ENCODE measurements around the gene BMPR1A. TPM values are rescaled to one million over a fixed set of nuclear protein-coding genes. Genes with fewer than 3 reads are reported as not detected.
"Not testable (repeated sequence)": the region's sequence is repeated elsewhere in the genome, so short reads cannot be mapped to it uniquely, and the experiment has no call there.

The BMPR1A gene
- total RNA-seq, 1 experiment from 2014 or later, result 104 TPM

- Mint-ChIP-seq H3K36me3 (no peaks in the 10 kb centered on the region), H3K4me3 (no peak overlapping the region), H3K27me3 (ENCODE audit: low read depth) (peaks cover 29% of the 10 kb centered on the region), H3K9me3 (no peaks in the 10 kb centered on the region), H3K27ac (no peak overlapping the region), H3K4me1 (peaks cover 26% of the 10 kb centered on the region)
- POLR2A ChIA-PET, result no interaction called here
- CTCF ChIA-PET, result interaction anchor here (1.2 to 1.5 kb wide), 2 partner anchors 10 to 37 kb away, joined by 4 read pairs; no protein-coding TSS in a partner anchor
- no peak for TF ChIP-seq ZNF423 (CRISPR knock-in tag; IDR thresholded peaks at IDR 0.05)
- TF ChIP-seq TEAD4 (CRISPR knock-in tag; IDR thresholded peaks at IDR 0.05), result no peak
- no peak for TF ChIP-seq ARID4B (CRISPR knock-in tag; IDR thresholded peaks at IDR 0.05; ENCODE audit: borderline replicate concordance)
- no peak for TF ChIP-seq ATF2 (CRISPR knock-in tag; IDR thresholded peaks at IDR 0.05; ENCODE audit: borderline replicate concordance, low read depth)
- TF ChIP-seq E2F1 (CRISPR knock-in tag; IDR thresholded peaks at IDR 0.05), result no peak
- no peak for DNase-seq (ENCODE audit: low spot score)
- no peak for ATAC-seq
Measured at GRCh38 chr10:86976362-86977056, 220.1 kb downstream of the BMPR1A start.

- peak; percentile 64 for ATAC-seq
- DNase-seq (ENCODE audit: low spot score); H3K9me3 Mint-ChIP-seq; H3K4me3 Mint-ChIP-seq; H3K27me3 Mint-ChIP-seq (ENCODE audit: low read depth); H3K27ac Mint-ChIP-seq; POLR2A ChIA-PET; H3K36me3 Mint-ChIP-seq: not testable (repeated sequence)
- CTCF ChIA-PET, result interaction anchor here (0.6 kb wide), 1 partner anchor 140 kb away, joined by 3 read pairs; no protein-coding TSS in a partner anchor
- peaks cover 18% of the 10 kb centered on the region for H3K4me1 Mint-ChIP-seq
Measured at GRCh38 chr10:86978457-86978856, 222.0 kb downstream of the BMPR1A start.

GRCh38 chr10:86979296-86979818 is 222.9 kb downstream of the BMPR1A start:
- Mint-ChIP-seq H3K36me3 (no peaks in the 10 kb centered on the region), H3K27me3 (ENCODE audit: low read depth) (peaks cover 4% of the 10 kb centered on the region; the same call in 1 of the 2 replicates), H3K4me1 (peaks cover 15% of the 10 kb centered on the region), H3K9me3 (no peaks in the 10 kb centered on the region), H3K27ac (no peak overlapping the region), H3K4me3 (no peak overlapping the region)
- ATAC-seq (no peak), DNase-seq (ENCODE audit: low spot score) (no peak)
- CTCF ChIA-PET, result interaction anchor here (1.4 kb wide), 1 partner anchor 13 kb away, joined by 4 read pairs; no protein-coding TSS in a partner anchor
- POLR2A ChIA-PET, result no interaction called here
- TF ChIP-seq SP1 (CRISPR knock-in tag; conservative IDR thresholded peaks at IDR 0.05) (no peak), FOXP4 (CRISPR knock-in tag; IDR thresholded peaks at IDR 0.05) (no peak), ATF3 (CRISPR knock-in tag; conservative IDR thresholded peaks at IDR 0.05) (no peak), TEAD1 (CRISPR knock-in tag; IDR thresholded peaks at IDR 0.05) (no peak), AFF4 (CRISPR knock-in tag; IDR thresholded peaks at IDR 0.05; ENCODE audit: borderline replicate concordance) (no peak), AR (CRISPR knock-in tag; IDR thresholded peaks at IDR 0.05) (no peak)
